Activated T-cell treated with anti-CD3 and anti-CD28 coated beads, Interleukin-2, amount 50 U/mL, for 24 hours (primary cell): Measurements from ENCODE around the gene LSM4.

Source experiments
- DNase-seq: peaks from one replicate; pipeline ENCODE4 v3.0.0-alpha.2; 2020
- H3K27ac Mint-ChIP-seq: 2 replicates; pipeline ENCODE4 v1.8.0; 2020; ENCODE audit warnings: mild to moderate bottlenecking, mixed read lengths
- H3K27me3 Mint-ChIP-seq: 2 replicates; pipeline ENCODE4 v1.8.0; 2020; ENCODE audit warnings: mixed read lengths
- H3K36me3 Mint-ChIP-seq: 2 replicates; pipeline ENCODE4 v1.8.0; 2020; ENCODE audit warnings: low read depth, mixed read lengths
- H3K4me1 Mint-ChIP-seq: 2 replicates; pipeline ENCODE4 v1.8.0; 2020; ENCODE audit warnings: low read depth, mixed read lengths
- H3K4me3 Mint-ChIP-seq: 2 replicates; pipeline ENCODE4 v1.8.0; 2020; ENCODE audit warnings: mild to moderate bottlenecking, moderate library complexity, mixed read lengths
- H3K9me3 Mint-ChIP-seq: 2 replicates; pipeline ENCODE4 v1.8.0; 2020; ENCODE audit warnings: mixed read lengths

Gene LSM4

GRCh38 chr19:18297308-18297707 lies 25.6 kb downstream of the LSM4 start:
- Mint-ChIP-seq H3K36me3 (peaks cover 5% of the 10 kb centered on the region), H3K9me3 (peaks cover 4% of the 10 kb centered on the region), H3K27ac (peak overlapping the region; percentile 86), H3K27me3 (no peaks in the 10 kb centered on the region), H3K4me1 (peaks cover 66% of the 10 kb centered on the region), H3K4me3 (no peak overlapping the region)
- no peak for DNase-seq

GRCh38 chr19:18295034-18295451 lies 27.8 kb downstream of the LSM4 start:
- Mint-ChIP-seq H3K9me3 (peaks cover 4% of the 10 kb centered on the region), H3K27ac (peak overlapping the region; percentile 99), H3K27me3 (no peaks in the 10 kb centered on the region), H3K36me3 (peaks cover 10% of the 10 kb centered on the region), H3K4me3 (no peak overlapping the region), H3K4me1 (peaks cover 70% of the 10 kb centered on the region)
- DNase-seq: no peak

- Mint-ChIP-seq H3K4me3 (peak overlapping the region; percentile 84), H3K9me3 (peaks cover 4% of the 10 kb centered on the region), H3K4me1 (peaks cover 73% of the 10 kb centered on the region), H3K27ac (peak overlapping the region; percentile 99), H3K27me3 (no peaks in the 10 kb centered on the region), H3K36me3 (peaks cover 10% of the 10 kb centered on the region)
- peak; percentile 89 for DNase-seq
Measured at GRCh38 chr19:18294467-18294864, 28.4 kb downstream of the LSM4 start.

- H3K36me3 Mint-ChIP-seq: peaks cover 10% of the 10 kb centered on the region
- no peak for DNase-seq
Measured at GRCh38 chr19:18293642-18294466, 29.0 kb downstream of the LSM4 start.

GRCh38 chr19:18292810-18293641 lies 29.9 kb downstream of the LSM4 start:
- peak; percentile 75 for DNase-seq
- peak overlapping the region; percentile 99 for H3K27ac Mint-ChIP-seq
- peaks cover 68% of the 10 kb centered on the region for H3K4me1 Mint-ChIP-seq
- H3K4me3 Mint-ChIP-seq: peak overlapping the region; percentile 84
- H3K27me3 Mint-ChIP-seq: no peaks in the 10 kb centered on the region
- H3K36me3 Mint-ChIP-seq: peaks cover 10% of the 10 kb centered on the region
- H3K9me3 Mint-ChIP-seq: peaks cover 4% of the 10 kb centered on the region

More at GRCh38 chr19:18293642-18294466, 29.0 kb downstream of the LSM4 start:
- peak overlapping the region; percentile 84 for H3K4me3 Mint-ChIP-seq
- peaks cover 4% of the 10 kb centered on the region for H3K9me3 Mint-ChIP-seq
- peaks cover 71% of the 10 kb centered on the region for H3K4me1 Mint-ChIP-seq
- no peaks in the 10 kb centered on the region for H3K27me3 Mint-ChIP-seq
- peak overlapping the region; percentile 99 for H3K27ac Mint-ChIP-seq

- Mint-ChIP-seq H3K27me3 (no peaks in the 10 kb centered on the region), H3K4me3 (peak overlapping the region; percentile 84), H3K9me3 (peaks cover 4% of the 10 kb centered on the region), H3K4me1 (peaks cover 66% of the 10 kb centered on the region), H3K36me3 (peaks cover 10% of the 10 kb centered on the region), H3K27ac (peak overlapping the region; percentile 99)
- no peak for DNase-seq
Measured at GRCh38 chr19:18292462-18292809, 30.4 kb downstream of the LSM4 start.

- H3K36me3 Mint-ChIP-seq: peaks cover 10% of the 10 kb centered on the region
- H3K4me3 Mint-ChIP-seq: peak overlapping the region; percentile 84
- peaks cover 69% of the 10 kb centered on the region for H3K4me1 Mint-ChIP-seq
- peak overlapping the region; percentile 99 for H3K27ac Mint-ChIP-seq
- peaks cover 4% of the 10 kb centered on the region for H3K9me3 Mint-ChIP-seq
- DNase-seq: peak; percentile 90
- no peaks in the 10 kb centered on the region for H3K27me3 Mint-ChIP-seq
Measured at GRCh38 chr19:18291590-18292461, 31.1 kb downstream of the LSM4 start.

GRCh38 chr19:18291019-18291524 lies 31.8 kb downstream of the LSM4 start:
- Mint-ChIP-seq H3K36me3 (peaks cover 10% of the 10 kb centered on the region), H3K27ac (peak overlapping the region; percentile 99), H3K4me1 (peaks cover 70% of the 10 kb centered on the region), H3K4me3 (peak overlapping the region; percentile 84), H3K27me3 (no peaks in the 10 kb centered on the region), H3K9me3 (peaks cover 3% of the 10 kb centered on the region)
- no peak for DNase-seq

- peak; percentile 91 for DNase-seq
- H3K36me3 Mint-ChIP-seq: peaks cover 10% of the 10 kb centered on the region
Measured at GRCh38 chr19:18290302-18291018, 32.4 kb downstream of the LSM4 start.

GRCh38 chr19:18289471-18290301 lies 33.2 kb downstream of the LSM4 start:
- peak; percentile 59 for DNase-seq
- H3K4me3 Mint-ChIP-seq: peak overlapping the region; percentile 84
- peaks cover 13% of the 10 kb centered on the region for H3K36me3 Mint-ChIP-seq
- peaks cover 75% of the 10 kb centered on the region for H3K4me1 Mint-ChIP-seq
- H3K27ac Mint-ChIP-seq: peak overlapping the region; percentile 99
- peaks cover 3% of the 10 kb centered on the region for H3K9me3 Mint-ChIP-seq
- H3K27me3 Mint-ChIP-seq: no peaks in the 10 kb centered on the region

More at GRCh38 chr19:18290302-18291018, 32.4 kb downstream of the LSM4 start:
- H3K27me3 Mint-ChIP-seq: no peaks in the 10 kb centered on the region
- peaks cover 71% of the 10 kb centered on the region for H3K4me1 Mint-ChIP-seq
- H3K4me3 Mint-ChIP-seq: peak overlapping the region; percentile 84
- H3K27ac Mint-ChIP-seq: peak overlapping the region; percentile 99
- no peaks in the 10 kb centered on the region for H3K9me3 Mint-ChIP-seq

GRCh38 chr19:18287836-18288772 lies 34.8 kb downstream of the LSM4 start:
- Mint-ChIP-seq H3K27ac (peak overlapping the region; percentile 50), H3K27me3 (no peaks in the 10 kb centered on the region), H3K4me3 (no peak overlapping the region), H3K4me1 (peaks cover 66% of the 10 kb centered on the region), H3K9me3 (peaks cover 3% of the 10 kb centered on the region), H3K36me3 (peaks cover 9% of the 10 kb centered on the region)
- no peak for DNase-seq
